Activated CD8-positive, alpha-beta memory T cell treated with anti-CD3 and anti-CD28 coated beads, Interleukin-2, amount 10 ng/mL, durations not matched to agents 7 days and 5 days (primary cell): ENCODE measurements around the gene BMAL1. TPM values are rescaled to one million over a fixed set of nuclear protein-coding genes. Genes with fewer than 3 reads are reported as not detected.
A peak's percentile ranks its signal among the peaks of the same experiment; 100 is the strongest.

ENCODE experiments used
- ATAC-seq: fragments of 150-1000 bp; cut with Tn5 transposase; one replicate; pipeline ENCODE4 v1.10.0; 2021; ENCODE audit warnings: moderate library complexity
- CTCF ChIA-PET: fragments of 350-600 bp; sonication (Branson Sonifier 250); formaldehyde crosslinking; loops from one replicate; lab custom pipeline; 2021; ENCODE audit warnings: antibody characterized with exemption; lab: Charles Lee
- DNase-seq: peaks from one replicate; pipeline ENCODE4 v3.0.0-alpha.2; 2020
- H3K27ac Mint-ChIP-seq: one replicate; pipeline ENCODE4 v1.8.0; 2021; ENCODE audit warnings: mild to moderate bottlenecking, mixed read lengths
- H3K27me3 Mint-ChIP-seq: one replicate; pipeline ENCODE4 v1.8.0; 2021; ENCODE audit warnings: mixed read lengths
- H3K36me3 Mint-ChIP-seq: one replicate; pipeline ENCODE4 v1.8.0; 2021; ENCODE audit warnings: mild to moderate bottlenecking, mixed read lengths
- H3K4me1 Mint-ChIP-seq: one replicate; pipeline ENCODE4 v1.8.0; 2021; ENCODE audit warnings: mixed read lengths
- H3K4me3 Mint-ChIP-seq: one replicate; pipeline ENCODE4 v1.8.0; 2021; ENCODE audit warnings: mild to moderate bottlenecking, moderate library complexity, mixed read lengths
- H3K9me3 Mint-ChIP-seq: one replicate; pipeline ENCODE4 v1.8.0; 2022; ENCODE audit warnings: low read depth, mixed read lengths
- total RNA-seq, 2 experiments: library from RNA; stranded (reverse); gene quantifications; one replicate each; pipeline ENCODE4 v1.2.3, GENCODE V29; 2021

Gene BMAL1
- total RNA-seq, 2 experiments from 2014 or later = 56.8 to 81.8 TPM

- Mint-ChIP-seq H3K4me1 (peaks cover 24% of the 10 kb centered on the region), H3K4me3 (no peak overlapping the region), H3K36me3 (no peaks in the 10 kb centered on the region), H3K27me3 (peaks cover 60% of the 10 kb centered on the region), H3K9me3 (no peaks in the 10 kb centered on the region), H3K27ac (no peak overlapping the region)
- ATAC-seq (no peak), DNase-seq (no peak)
- CTCF ChIA-PET = interaction anchor here (0.8 to 1.3 kb wide), 2 partner anchors 64 to 67 kb away, joined by 3 to 6 read pairs; no protein-coding TSS in a partner anchor
Observed at GRCh38 chr11:13271060-13271693, 6.4 kb upstream of the BMAL1 start.

- Mint-ChIP-seq H3K4me1 (peaks cover 45% of the 10 kb centered on the region), H3K36me3 (peaks cover 16% of the 10 kb centered on the region), H3K27ac (peak overlapping the region; percentile 89), H3K4me3 (peak overlapping the region; percentile 92), H3K9me3 (no peaks in the 10 kb centered on the region), H3K27me3 (peaks cover 36% of the 10 kb centered on the region)
- CTCF ChIA-PET = interaction anchor here (1.0 to 2.0 kb wide), 4 partner anchors 14 to 59 kb away, joined by 3 to 11 read pairs (median 6); no protein-coding TSS in a partner anchor
- no peak for DNase-seq
- no peak for ATAC-seq
Observed at GRCh38 chr11:13276454-13276831, 1.1 kb upstream of the BMAL1 start.

GRCh38 chr11:13276832-13277767 lies 490 bp upstream of the BMAL1 start:
- Mint-ChIP-seq H3K36me3 (peaks cover 19% of the 10 kb centered on the region), H3K27ac (peak overlapping the region; percentile 89), H3K4me3 (peak overlapping the region; percentile 92), H3K27me3 (peaks cover 35% of the 10 kb centered on the region), H3K4me1 (peaks cover 45% of the 10 kb centered on the region), H3K9me3 (no peaks in the 10 kb centered on the region)
- CTCF ChIA-PET = interaction anchor here (1.2 to 2.0 kb wide), 3 partner anchors 15 to 58 kb away, joined by 5 to 11 read pairs (median 7); no protein-coding TSS in a partner anchor
- DNase-seq (peak; percentile 98), ATAC-seq (peak; percentile 89)

- H3K36me3 Mint-ChIP-seq = peaks cover 28% of the 10 kb centered on the region
- peak overlapping the region; percentile 85 for H3K27ac Mint-ChIP-seq
- ATAC-seq (no peak), DNase-seq (no peak)
- H3K27me3 Mint-ChIP-seq = peaks cover 26% of the 10 kb centered on the region
- H3K4me3 Mint-ChIP-seq = peak overlapping the region; percentile 92
- H3K9me3 Mint-ChIP-seq = no peaks in the 10 kb centered on the region
- CTCF ChIA-PET = interaction anchor here (0.8 to 4.5 kb wide), 11 partner anchors 9 to 106 kb away, joined by 3 to 58 read pairs (median 4); no protein-coding TSS in a partner anchor
- H3K4me1 Mint-ChIP-seq = peaks cover 63% of the 10 kb centered on the region
Observed at GRCh38 chr11:13278609-13279486, 1.3 kb downstream of the BMAL1 start.

- H3K27me3 Mint-ChIP-seq = peaks cover 20% of the 10 kb centered on the region
- peak overlapping the region; percentile 85 for H3K27ac Mint-ChIP-seq
- ATAC-seq (no peak), DNase-seq (no peak)
- CTCF ChIA-PET = interaction anchor here (1.2 to 4.5 kb wide), 9 partner anchors 9 to 106 kb away, joined by 3 to 58 read pairs (median 6); no protein-coding TSS in a partner anchor
- H3K4me3 Mint-ChIP-seq = peak overlapping the region; percentile 92
- peaks cover 28% of the 10 kb centered on the region for H3K36me3 Mint-ChIP-seq
- peaks cover 65% of the 10 kb centered on the region for H3K4me1 Mint-ChIP-seq
- no peaks in the 10 kb centered on the region for H3K9me3 Mint-ChIP-seq
Observed at GRCh38 chr11:13279487-13279834, 1.9 kb downstream of the BMAL1 start.

GRCh38 chr11:13280092-13280722 lies 2.6 kb downstream of the BMAL1 start:
- Mint-ChIP-seq H3K4me3 (peak overlapping the region; percentile 92), H3K27me3 (peaks cover 12% of the 10 kb centered on the region), H3K36me3 (peaks cover 30% of the 10 kb centered on the region), H3K9me3 (no peaks in the 10 kb centered on the region), H3K4me1 (peaks cover 72% of the 10 kb centered on the region), H3K27ac (peak overlapping the region; percentile 85)
- CTCF ChIA-PET = interaction anchor here (1.7 to 4.5 kb wide), 3 partner anchors 17 to 57 kb away, joined by 6 to 58 read pairs (median 20); no protein-coding TSS in a partner anchor
- DNase-seq = no peak
- no peak for ATAC-seq

- peak overlapping the region; percentile 92 for H3K4me3 Mint-ChIP-seq
- ATAC-seq (no peak), DNase-seq (no peak)
- H3K36me3 Mint-ChIP-seq = peaks cover 30% of the 10 kb centered on the region
- H3K9me3 Mint-ChIP-seq = no peaks in the 10 kb centered on the region
- CTCF ChIA-PET = interaction anchor here (1.7 to 4.5 kb wide), 3 partner anchors 17 to 57 kb away, joined by 6 to 58 read pairs (median 20); no protein-coding TSS in a partner anchor
- H3K27ac Mint-ChIP-seq = peak overlapping the region; percentile 85
- H3K27me3 Mint-ChIP-seq = peaks cover 7% of the 10 kb centered on the region
- H3K4me1 Mint-ChIP-seq = peaks cover 71% of the 10 kb centered on the region
Observed at GRCh38 chr11:13280777-13281176, 3.2 kb downstream of the BMAL1 start.

GRCh38 chr11:13283636-13284035 lies 6.0 kb downstream of the BMAL1 start:
- Mint-ChIP-seq H3K36me3 (peaks cover 39% of the 10 kb centered on the region), H3K27me3 (no peaks in the 10 kb centered on the region), H3K4me3 (no peak overlapping the region), H3K9me3 (no peaks in the 10 kb centered on the region), H3K27ac (peak overlapping the region; percentile 7), H3K4me1 (peaks cover 89% of the 10 kb centered on the region)
- DNase-seq = no peak
- ATAC-seq = no peak
- CTCF ChIA-PET = interaction anchor here (1.8 to 7.4 kb wide), 2 partner anchors 12 to 53 kb away, joined by 5 to 63 read pairs; no protein-coding TSS in a partner anchor

- Mint-ChIP-seq H3K27ac (peak overlapping the region; percentile 71), H3K36me3 (peaks cover 44% of the 10 kb centered on the region), H3K4me3 (peak overlapping the region; percentile 9), H3K27me3 (no peaks in the 10 kb centered on the region), H3K9me3 (no peaks in the 10 kb centered on the region), H3K4me1 (peaks cover 95% of the 10 kb centered on the region)
- CTCF ChIA-PET = interaction anchor here (1.1 to 7.4 kb wide), 5 partner anchors 9 to 80 kb away, joined by 3 to 63 read pairs (median 4); no protein-coding TSS in a partner anchor
- ATAC-seq (peak; percentile 56), DNase-seq (peak; percentile 66)
Observed at GRCh38 chr11:13284776-13285588, 7.4 kb downstream of the BMAL1 start.

GRCh38 chr11:13286279-13286821 lies 8.8 kb downstream of the BMAL1 start:
- DNase-seq (no peak), ATAC-seq (no peak)
- H3K36me3 Mint-ChIP-seq = peaks cover 42% of the 10 kb centered on the region
- CTCF ChIA-PET = interaction anchor here (1.3 to 7.4 kb wide), 5 partner anchors 10 to 50 kb away, joined by 3 to 63 read pairs (median 8); no protein-coding TSS in a partner anchor
- H3K27me3 Mint-ChIP-seq = no peaks in the 10 kb centered on the region
- no peaks in the 10 kb centered on the region for H3K9me3 Mint-ChIP-seq
- peak overlapping the region; percentile 82 for H3K27ac Mint-ChIP-seq
- H3K4me1 Mint-ChIP-seq = peaks cover 93% of the 10 kb centered on the region
- peak overlapping the region; percentile 29 for H3K4me3 Mint-ChIP-seq

- CTCF ChIA-PET = interaction anchor here (1.3 to 7.4 kb wide), 6 partner anchors 8 to 50 kb away, joined by 3 to 63 read pairs (median 8); no protein-coding TSS in a partner anchor
- DNase-seq = peak; percentile 74
- Mint-ChIP-seq H3K27ac (peak overlapping the region; percentile 82), H3K36me3 (peaks cover 39% of the 10 kb centered on the region), H3K4me1 (peaks cover 92% of the 10 kb centered on the region), H3K27me3 (no peaks in the 10 kb centered on the region), H3K9me3 (no peaks in the 10 kb centered on the region), H3K4me3 (peak overlapping the region; percentile 29)
- ATAC-seq = peak; percentile 85
Observed at GRCh38 chr11:13287036-13287435, 9.4 kb downstream of the BMAL1 start.
